Epithelial cell of proximal tubule (primary cell): ENCODE data around the gene RC3H2. TPM values are rescaled to one million over a fixed set of nuclear protein-coding genes. Genes with fewer than 3 reads are reported as not detected.

Experiments used
- DNase-seq: peaks from one replicate; pipeline ENCODE4 v3.0.0-alpha.2; 2011; ENCODE audit warnings: low read depth
- H3K4me3 ChIP-seq: 2 replicates; pipeline ENCODE4 v1.5.1; 2011; ENCODE audit warnings: low read depth, mild to moderate bottlenecking, low read length
- total RNA-seq: library from RNA; depleted of rRNA; stranded (reverse); fragments of >200 nt; gene quantifications from 2 replicates; pipeline ENCODE4 v1.2.3, GENCODE V29; 2015
- TF ChIP-seq, protein P1 (sequence below): conservative IDR thresholded peaks from 2 replicates; pipeline ENCODE4 v1.5.1; 2012; ENCODE audit warnings: low read depth, mild to moderate bottlenecking, low read length

The RC3H2 gene
- total RNA-seq, 1 donor from 2014 or later, result 26.1 TPM

DNA sequence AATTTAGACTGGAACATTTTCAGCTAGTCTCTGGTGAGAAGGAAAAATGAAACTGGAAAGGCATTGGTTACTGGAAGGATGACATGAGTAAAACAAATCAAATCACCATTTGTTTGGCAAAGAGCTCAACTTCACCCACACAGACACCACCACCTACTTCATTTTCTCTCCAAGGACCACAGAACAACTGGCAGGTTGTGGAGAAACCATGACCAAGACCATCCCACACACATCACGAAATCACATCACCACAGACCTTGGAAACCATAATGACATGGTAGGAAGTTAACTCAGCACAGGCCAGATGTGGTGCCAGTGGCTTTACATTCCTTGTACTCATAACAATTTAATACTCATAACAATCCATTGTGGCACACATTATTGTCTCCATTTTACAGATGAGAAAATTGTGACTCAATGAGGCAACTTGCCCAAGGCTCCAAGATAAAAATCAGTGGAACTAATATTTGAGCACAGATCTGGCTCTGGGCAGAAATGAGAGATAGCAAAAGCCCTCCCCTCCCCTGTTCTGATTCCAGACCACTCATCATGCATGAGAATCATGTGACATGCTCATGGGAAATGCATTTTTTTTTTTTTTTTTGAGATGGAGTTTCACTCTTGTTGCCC is 97.8 kb downstream of the RC3H2 start:
- TF ChIP-seq, protein P1, sequence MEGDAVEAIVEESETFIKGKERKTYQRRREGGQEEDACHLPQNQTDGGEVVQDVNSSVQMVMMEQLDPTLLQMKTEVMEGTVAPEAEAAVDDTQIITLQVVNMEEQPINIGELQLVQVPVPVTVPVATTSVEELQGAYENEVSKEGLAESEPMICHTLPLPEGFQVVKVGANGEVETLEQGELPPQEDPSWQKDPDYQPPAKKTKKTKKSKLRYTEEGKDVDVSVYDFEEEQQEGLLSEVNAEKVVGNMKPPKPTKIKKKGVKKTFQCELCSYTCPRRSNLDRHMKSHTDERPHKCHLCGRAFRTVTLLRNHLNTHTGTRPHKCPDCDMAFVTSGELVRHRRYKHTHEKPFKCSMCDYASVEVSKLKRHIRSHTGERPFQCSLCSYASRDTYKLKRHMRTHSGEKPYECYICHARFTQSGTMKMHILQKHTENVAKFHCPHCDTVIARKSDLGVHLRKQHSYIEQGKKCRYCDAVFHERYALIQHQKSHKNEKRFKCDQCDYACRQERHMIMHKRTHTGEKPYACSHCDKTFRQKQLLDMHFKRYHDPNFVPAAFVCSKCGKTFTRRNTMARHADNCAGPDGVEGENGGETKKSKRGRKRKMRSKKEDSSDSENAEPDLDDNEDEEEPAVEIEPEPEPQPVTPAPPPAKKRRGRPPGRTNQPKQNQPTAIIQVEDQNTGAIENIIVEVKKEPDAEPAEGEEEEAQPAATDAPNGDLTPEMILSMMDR, result no peak
- no peak overlapping the region for H3K4me3 ChIP-seq
- no peak for DNase-seq

DNA sequence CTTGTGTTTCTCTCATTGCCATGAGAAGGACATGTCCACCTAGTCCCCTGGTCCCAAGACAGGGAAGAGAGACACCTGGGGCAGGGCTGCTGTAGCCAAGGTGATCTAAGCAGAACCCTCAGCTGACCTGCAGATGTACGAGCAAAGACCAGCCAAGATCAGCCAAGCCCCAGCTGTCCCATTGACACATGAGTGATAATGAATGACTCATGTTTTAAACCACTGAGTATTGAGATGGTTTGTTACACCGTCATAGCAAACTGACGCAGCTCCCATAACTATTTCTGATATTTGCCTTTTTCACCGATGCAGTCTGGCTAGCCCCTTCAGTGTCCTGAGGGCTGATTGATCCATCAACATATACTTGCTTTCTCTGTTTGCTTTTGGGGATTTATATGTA is 98.5 kb downstream of the RC3H2 start:
- H3K4me3 ChIP-seq, result no peak overlapping the region
- no peak for DNase-seq
- TF ChIP-seq, protein P1, result no peak

DNA sequence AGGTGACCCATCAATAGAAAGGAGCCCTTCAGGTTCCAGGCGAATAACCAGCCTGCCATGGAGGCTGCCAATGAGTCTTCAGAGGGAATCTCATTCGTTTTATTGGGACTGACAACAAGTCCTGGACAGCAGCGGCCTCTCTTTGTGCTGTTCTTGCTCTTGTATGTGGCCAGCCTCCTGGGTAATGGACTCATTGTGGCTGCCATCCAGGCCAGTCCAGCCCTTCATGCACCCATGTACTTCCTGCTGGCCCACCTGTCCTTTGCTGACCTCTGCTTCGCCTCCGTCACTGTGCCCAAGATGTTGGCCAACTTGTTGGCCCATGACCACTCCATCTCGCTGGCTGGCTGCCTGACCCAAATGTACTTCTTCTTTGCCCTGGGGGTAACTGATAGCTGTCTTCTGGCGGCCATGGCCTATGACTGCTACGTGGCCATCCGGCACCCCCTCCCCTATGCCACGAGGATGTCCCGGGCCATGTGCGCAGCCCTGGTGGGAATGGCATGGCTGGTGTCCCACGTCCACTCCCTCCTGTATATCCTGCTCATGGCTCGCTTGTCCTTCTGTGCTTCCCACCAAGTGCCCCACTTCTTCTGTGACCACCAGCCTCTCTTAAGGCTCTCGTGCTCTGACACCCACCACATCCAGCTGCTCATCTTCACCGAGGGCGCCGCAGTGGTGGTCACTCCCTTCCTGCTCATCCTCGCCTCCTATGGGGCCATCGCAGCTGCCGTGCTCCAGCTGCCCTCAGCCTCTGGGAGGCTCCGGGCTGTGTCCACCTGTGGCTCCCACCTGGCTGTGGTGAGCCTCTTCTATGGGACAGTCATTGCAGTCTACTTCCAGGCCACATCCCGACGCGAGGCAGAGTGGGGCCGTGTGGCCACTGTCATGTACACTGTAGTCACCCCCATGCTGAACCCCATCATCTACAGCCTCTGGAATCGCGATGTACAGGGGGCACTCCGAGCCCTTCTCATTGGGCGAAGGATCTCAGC is 104.8 kb downstream of the RC3H2 start, which contains the start of gene OR1K1:
Gene OR1K1 (plus strand): TSS at position 58 of the 995 bp plus-strand sequence. CDS start 0 bp downstream, at position 58.
- DNase-seq, result no peak
- H3K4me3 ChIP-seq, result no peak within 1 kb of the TSS
- TF ChIP-seq, protein P1, result no peak

DNA sequence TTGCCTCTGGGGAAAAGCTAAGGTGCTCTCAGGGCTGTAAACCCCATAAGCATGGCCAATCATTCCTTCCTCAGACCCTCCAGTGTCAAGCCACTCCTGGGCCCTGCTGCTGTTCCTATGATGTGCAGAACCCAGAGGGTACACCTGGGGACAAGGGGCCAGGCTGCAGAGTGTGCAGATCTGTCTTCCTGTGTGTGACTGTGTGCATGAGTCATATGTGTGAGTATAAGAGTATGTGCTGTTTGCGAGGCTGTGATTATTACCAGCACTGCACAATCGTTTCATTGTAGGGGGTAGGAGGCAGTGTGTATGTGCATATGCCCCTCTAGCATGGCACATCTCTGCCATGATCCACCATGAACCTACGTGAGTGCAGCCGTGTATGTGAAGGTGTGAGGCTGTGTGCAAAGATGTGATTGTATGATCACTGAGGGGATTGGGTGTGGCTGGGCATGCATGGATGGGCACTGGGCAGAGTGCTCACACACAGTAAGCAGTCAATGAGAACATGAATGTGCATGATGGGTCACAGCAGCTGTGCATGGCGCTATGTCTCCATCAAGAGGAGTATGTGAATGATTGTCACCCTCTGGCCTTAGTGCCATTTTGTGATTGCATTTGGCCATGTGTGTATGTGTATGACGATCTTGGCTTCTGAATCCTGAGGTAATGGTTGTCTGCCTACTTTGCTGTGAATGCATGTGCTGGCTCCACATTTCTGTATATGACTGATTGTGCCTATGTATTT is 107.7 kb downstream of the RC3H2 start:
- DNase-seq, result no peak
- no peak overlapping the region for H3K4me3 ChIP-seq
- TF ChIP-seq, protein P1, result peak; percentile 26

Other genes with a start within 250 kb of the RC3H2 start
- gene OR1B1, start 247.7 kb downstream of the RC3H2 start, total RNA-seq, result not detected in 2 replicates
- gene OR1L1, start 243.6 kb downstream of the RC3H2 start, total RNA-seq, result not detected in 2 replicates
- not detected in 2 replicates for gene OR1L3, start 230.2 kb downstream of the RC3H2 start, total RNA-seq
- gene OR1L4, start 181.4 kb downstream of the RC3H2 start, total RNA-seq, result not detected in 2 replicates
- gene OR1L6, start 163.1 kb downstream of the RC3H2 start, total RNA-seq, result not detected in 2 replicates
- gene OR5C1, start 116.4 kb downstream of the RC3H2 start, total RNA-seq, result not detected in 2 replicates
- not detected in 2 replicates for gene OR1K1, start 105.2 kb downstream of the RC3H2 start, total RNA-seq
- gene PDCL, start 76.8 kb downstream of the RC3H2 start, total RNA-seq, result 19.3 and 20.5 TPM in 2 replicates
- gene ZBTB6, start 8.0 kb upstream of the RC3H2 start, total RNA-seq, result 6.9 and 9.3 TPM in 2 replicates
- 2.5 and 2.9 TPM in 2 replicates for gene ZBTB26, start 26.2 kb upstream of the RC3H2 start, total RNA-seq
- 10.6 and 13.1 TPM in 2 replicates for gene RABGAP1, start 35.7 kb upstream of the RC3H2 start, total RNA-seq
- gene GPR21, start 128.3 kb upstream of the RC3H2 start, total RNA-seq, result not detected in 2 replicates